NB4 (cell line): ENCODE measurements around the gene RANBP17.

Source experiments
- CTCF ChIP-seq: IDR thresholded peaks from one replicate; pipeline ENCODE4 v1.5.1; 2012; ENCODE audit warnings: low read depth, low read length
- MYC ChIP-seq: IDR thresholded peaks from 2 replicates; pipeline ENCODE4 v1.6.1; 2011; ENCODE audit warnings: low read depth, low read length
- POLR2A ChIP-seq: IDR thresholded peaks from 2 replicates; pipeline ENCODE4 v1.6.1; 2011; ENCODE audit warnings: mild to moderate bottlenecking; ENCODE audit not compliant: insufficient read length; ENCODE audit errors: extremely low read depth
- TF ChIP-seq, protein P1 (sequence below): IDR thresholded peaks from 2 replicates; pipeline ENCODE4 v1.6.1; 2011; ENCODE audit warnings: low read depth, low read length

- TF ChIP-seq POLR2A (no peak), CTCF (no peak), MYC (no peak)
- TF ChIP-seq, protein P1, sequence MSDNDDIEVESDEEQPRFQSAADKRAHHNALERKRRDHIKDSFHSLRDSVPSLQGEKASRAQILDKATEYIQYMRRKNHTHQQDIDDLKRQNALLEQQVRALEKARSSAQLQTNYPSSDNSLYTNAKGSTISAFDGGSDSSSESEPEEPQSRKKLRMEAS, result no peak
These were observed 205.8 kb downstream of the RANBP17 start for GRCh38 chr5:171067540-171068130.
